BE2C (cell line): ENCODE data around the gene IGFL3.
"Not testable (repeated sequence)": the region's sequence is repeated elsewhere in the genome, so short reads cannot be mapped to it uniquely, and the experiment has no call there.

Experiments
- DNase-seq: peaks from one replicate; pipeline ENCODE4 v3.0.0-alpha.2; 2020
- H3K27me3 ChIP-seq: fragments of 250-450 bp; sonication (Bioruptor Pico); 2 replicates; pipeline ENCODE4 v1.5.1; 2020; ENCODE audit warnings: mild to moderate bottlenecking
- H3K36me3 ChIP-seq: fragments of 250-450 bp; sonication (Bioruptor Pico); 2 replicates; pipeline ENCODE4 v1.5.1; 2020; ENCODE audit warnings: mild to moderate bottlenecking
- H3K4me1 ChIP-seq: fragments of 250-450 bp; sonication (Bioruptor Pico); 2 replicates; pipeline ENCODE4 v1.5.1; 2020
- H3K4me3 ChIP-seq: 2 replicates; pipeline ENCODE4 v1.5.1; 2011; ENCODE audit warnings: low read depth, low read length
- H3K9me3 ChIP-seq: fragments of 250-450 bp; sonication (Bioruptor Pico); 2 replicates; pipeline ENCODE4 v1.5.1; 2020
- CTCF ChIP-seq: IDR thresholded peaks from 2 replicates; pipeline ENCODE4 v1.5.1; 2012; ENCODE audit warnings: mild to moderate bottlenecking, low read depth, low read length

The IGFL3 gene

DNA sequence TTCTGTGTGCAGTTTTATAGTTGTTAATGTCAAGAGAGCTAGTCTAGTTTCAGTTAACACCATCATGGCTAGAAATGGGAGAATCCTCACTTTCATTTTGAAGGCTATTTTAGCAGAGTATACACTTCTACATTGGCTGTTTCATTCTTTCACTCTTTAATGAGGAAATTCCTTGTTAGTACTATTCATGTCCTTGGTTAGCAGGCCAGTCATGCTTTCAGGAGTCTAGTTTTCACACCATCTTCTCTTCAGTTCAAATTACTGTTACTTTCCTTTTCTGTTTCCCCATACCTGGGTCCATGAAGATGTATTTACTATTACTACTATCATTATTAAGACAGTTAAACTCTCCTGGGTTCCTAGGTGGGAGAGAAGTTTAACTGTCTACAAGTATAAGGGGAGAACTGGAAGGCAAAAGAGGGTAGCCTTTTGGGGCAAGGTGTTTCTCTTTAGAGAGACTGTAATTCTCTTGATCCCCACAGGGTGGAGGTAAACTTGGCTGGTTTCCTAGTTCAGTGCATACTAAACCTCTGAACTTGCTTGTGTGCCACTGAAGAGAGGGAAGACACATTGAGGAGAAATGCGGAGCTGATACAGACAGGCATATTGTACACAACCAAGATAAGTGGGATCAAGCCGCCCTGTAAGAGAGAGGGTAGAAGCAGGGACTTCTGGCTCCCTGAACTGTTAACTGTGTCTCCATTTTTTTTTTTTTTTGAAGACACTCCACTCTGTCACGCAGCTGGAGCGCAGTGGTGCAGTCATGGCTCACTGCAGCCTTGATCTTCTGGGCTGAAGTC lies 42.4 kb downstream of the IGFL3 start:
- peaks cover 8% of the 10 kb centered on the region for H3K9me3 ChIP-seq
- peak; percentile 43 for DNase-seq
- H3K4me3 ChIP-seq: no peak overlapping the region
- H3K4me1 ChIP-seq: no peaks in the 10 kb centered on the region
- H3K27me3 ChIP-seq: peaks cover 3% of the 10 kb centered on the region
- peak; percentile 69 for TF ChIP-seq CTCF
- H3K36me3 ChIP-seq: no peaks in the 10 kb centered on the region

DNA sequence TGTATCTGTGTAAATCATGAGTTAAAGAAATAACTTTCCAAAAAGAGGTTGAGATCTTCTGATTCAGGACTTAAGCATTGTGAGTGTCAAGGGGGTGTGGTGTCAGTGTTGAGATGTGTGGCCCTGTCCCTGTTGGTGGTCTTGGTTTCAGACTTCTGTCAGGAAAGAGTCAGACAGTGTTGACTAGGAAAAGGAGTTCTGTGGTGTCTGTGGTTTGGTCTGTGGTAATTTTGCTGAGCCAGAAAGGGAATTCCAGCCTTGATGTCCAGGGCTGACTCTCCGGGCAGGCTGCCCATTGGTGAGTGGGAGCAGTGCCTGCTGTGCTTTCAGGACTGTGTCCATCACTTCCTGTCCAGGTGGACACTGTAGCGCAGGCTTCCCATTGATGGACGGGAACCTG lies 43.9 kb downstream of the IGFL3 start:
- H3K27me3 ChIP-seq: peaks cover 17% of the 10 kb centered on the region
- no peak overlapping the region for H3K4me3 ChIP-seq
- no peak for TF ChIP-seq CTCF
- H3K4me1 ChIP-seq: no peaks in the 10 kb centered on the region
- DNase-seq: no peak
- H3K9me3 ChIP-seq: peaks cover 8% of the 10 kb centered on the region
- no peaks in the 10 kb centered on the region for H3K36me3 ChIP-seq

DNA sequence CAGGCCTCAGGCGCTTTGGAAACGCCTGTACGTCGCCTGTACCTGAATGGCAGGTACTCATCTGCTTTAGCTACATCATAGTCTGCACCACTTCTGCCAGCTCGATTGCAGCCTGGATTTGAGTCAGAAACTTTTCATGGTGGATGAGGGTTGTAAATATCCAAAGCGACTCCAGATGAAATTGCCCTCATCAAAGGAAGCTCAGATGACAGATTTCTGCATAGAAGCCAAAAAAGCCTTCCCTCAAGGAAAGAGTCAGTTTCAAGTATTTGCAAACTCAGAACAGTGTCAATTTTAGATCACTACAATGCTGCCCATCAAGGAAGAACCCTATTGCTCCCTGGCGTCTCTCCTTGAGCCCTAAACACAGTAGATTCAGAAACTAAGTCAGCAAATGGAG lies 44.9 kb downstream of the IGFL3 start:
- Histone ChIP-seq H3K27me3 (peaks cover 27% of the 10 kb centered on the region), H3K36me3 (no peaks in the 10 kb centered on the region), H3K9me3 (peaks cover 8% of the 10 kb centered on the region), H3K4me3 (no peak overlapping the region), H3K4me1 (no peaks in the 10 kb centered on the region)
- TF ChIP-seq CTCF: no peak
- no peak for DNase-seq

- H3K27me3 ChIP-seq: peaks cover 32% of the 10 kb centered on the region
- peak; percentile 71 for TF ChIP-seq CTCF
- peak; percentile 84 for DNase-seq
- H3K9me3 ChIP-seq, H3K36me3 ChIP-seq, H3K4me1 ChIP-seq, H3K4me3 ChIP-seq: not testable (repeated sequence)
These were observed 45.7 kb downstream of the IGFL3 start for GRCh38 chr19:46078573-46079332.

DNA sequence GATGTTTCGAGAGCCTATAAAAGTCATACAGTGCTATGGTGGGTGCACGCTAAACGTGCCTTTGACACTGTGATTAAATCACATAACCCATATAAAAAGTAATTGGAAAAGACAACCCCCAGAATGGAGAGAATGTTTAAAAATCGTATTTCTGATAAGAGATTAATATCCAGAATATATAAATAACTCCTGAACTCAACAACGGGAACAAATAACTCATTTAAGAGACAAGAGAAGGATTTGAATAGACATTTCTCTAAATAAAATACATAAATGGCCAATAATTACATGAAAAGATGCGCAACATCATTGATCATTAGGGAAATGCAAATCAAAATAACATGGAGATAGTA lies 46.7 kb downstream of the IGFL3 start:
- Histone ChIP-seq H3K36me3 (no peaks in the 10 kb centered on the region), H3K27me3 (peaks cover 38% of the 10 kb centered on the region), H3K9me3 (peaks cover 8% of the 10 kb centered on the region), H3K4me1 (no peaks in the 10 kb centered on the region), H3K4me3 (no peak overlapping the region)
- no peak for TF ChIP-seq CTCF
- DNase-seq: no peak
